Trophoblast cell (in vitro differentiated cells and primary cell): ENCODE data around the gene EIF5A2.
"Not testable (repeated sequence)": the region's sequence is repeated elsewhere in the genome, so short reads cannot be mapped to it uniquely, and the experiment has no call there.

ENCODE experiments used
- DNase-seq, 2 donors: peaks; one replicate each; pipeline ENCODE4 v3.0.0-alpha.2; 2016
- H2AFZ ChIP-seq: 2 replicates; pipeline ENCODE4 v1.6.1; 2013; ENCODE audit warnings: low read length, moderate library complexity, mild to moderate bottlenecking; ENCODE audit not compliant: insufficient read depth, poor library complexity
- H2AK5ac ChIP-seq: 2 replicates; pipeline ENCODE4 v1.6.1; 2013; ENCODE audit warnings: mild to moderate bottlenecking, low read length
- H2BK120ac ChIP-seq: 2 replicates; pipeline ENCODE4 v1.6.1; 2013; ENCODE audit warnings: low read length, mild to moderate bottlenecking, moderate library complexity; ENCODE audit not compliant: insufficient read depth, poor library complexity
- H2BK12ac ChIP-seq: 2 replicates; pipeline ENCODE4 v1.6.1; 2013; ENCODE audit warnings: mild to moderate bottlenecking, low read length, moderate library complexity
- H2BK5ac ChIP-seq: 2 replicates; pipeline ENCODE4 v1.6.1; 2013; ENCODE audit warnings: low read length, low read depth, moderate library complexity, mild to moderate bottlenecking; ENCODE audit not compliant: poor library complexity
- H3K14ac ChIP-seq: 2 replicates; pipeline ENCODE4 v1.6.1; 2013; ENCODE audit warnings: mild to moderate bottlenecking, low read length
- H3K18ac ChIP-seq: 2 replicates; pipeline ENCODE4 v1.6.1; 2013; ENCODE audit warnings: mild to moderate bottlenecking, low read length
- H3K23ac ChIP-seq: 2 replicates; pipeline ENCODE4 v1.6.1; 2013; ENCODE audit warnings: low read length
- H3K27ac ChIP-seq: 2 replicates; pipeline ENCODE4 v1.5.1; 2013; ENCODE audit warnings: low read depth, mild to moderate bottlenecking, inconsistent platforms, low read length, moderate library complexity
- H3K27me3 ChIP-seq: 2 replicates; pipeline ENCODE4 v1.6.1; 2013; ENCODE audit warnings: inconsistent platforms, mild to moderate bottlenecking, low read length, moderate library complexity; ENCODE audit not compliant: insufficient read depth
- H3K36me3 ChIP-seq, 2 experiments: 1 replicate in 1 of 2; 2 replicates in 1 of 2; pipeline ENCODE4 v1.6.1; 2013; ENCODE audit warnings: low read length in 2 of 2, mild to moderate bottlenecking in 2 of 2, moderate library complexity in 1 of 2; ENCODE audit not compliant: insufficient read depth in 2 of 2, control insufficient read depth in 1 of 2
- H3K4ac ChIP-seq: 2 replicates; pipeline ENCODE4 v1.6.1; 2013; ENCODE audit warnings: low read depth, mild to moderate bottlenecking, low read length, moderate library complexity
- H3K4me1 ChIP-seq, 2 experiments: 1 replicate in 1 of 2; 2 replicates in 1 of 2; pipeline ENCODE4 v1.6.1; 2013; ENCODE audit warnings: low read length in 2 of 2, mild to moderate bottlenecking in 2 of 2, moderate library complexity in 1 of 2; ENCODE audit not compliant: insufficient read depth in 2 of 2, control insufficient read depth in 1 of 2
- H3K4me2 ChIP-seq: 2 replicates; pipeline ENCODE4 v1.6.1; 2013; ENCODE audit warnings: inconsistent platforms, mild to moderate bottlenecking, low read length, moderate library complexity
- H3K4me3 ChIP-seq: 2 replicates; pipeline ENCODE4 v1.5.1; 2013; ENCODE audit warnings: mild to moderate bottlenecking, low read depth, low read length, inconsistent platforms
- H3K79me1 ChIP-seq: one replicate; pipeline ENCODE4 v1.6.1; 2013; ENCODE audit warnings: low read length
- H3K79me2 ChIP-seq: 2 replicates; pipeline ENCODE4 v1.6.1; 2013; ENCODE audit warnings: low read length, mild to moderate bottlenecking; ENCODE audit not compliant: control insufficient read depth, insufficient read depth, poor library complexity
- H3K9ac ChIP-seq: 2 replicates; pipeline ENCODE4 v1.6.1; 2013; ENCODE audit warnings: mild to moderate bottlenecking, low read length
- H3K9me3 ChIP-seq: 2 replicates; pipeline ENCODE4 v1.6.1; 2013; ENCODE audit warnings: low read depth, mild to moderate bottlenecking, control low read depth, inconsistent platforms, low read length; ENCODE audit not compliant: insufficient read depth
- H4K12ac ChIP-seq: 2 replicates; pipeline ENCODE4 v1.6.1; 2013; ENCODE audit warnings: low read depth, mild to moderate bottlenecking, low read length, moderate library complexity
- H4K8ac ChIP-seq: 2 replicates; pipeline ENCODE4 v1.6.1; 2013; ENCODE audit warnings: low read depth, mild to moderate bottlenecking, low read length, moderate library complexity
- H4K91ac ChIP-seq: one replicate; pipeline ENCODE4 v1.6.1; 2013; ENCODE audit warnings: low read depth, mild to moderate bottlenecking, low read length, moderate library complexity
- WGBS: extraction: QIAGEN DNeasy Blood & Tissue Kit; methylation state at CpG from one replicate; pipeline ENCODE4 v1.1.7; 2013; ENCODE audit warnings: missing lambda C conversion rate; ENCODE audit not compliant: insufficient read length, insufficient coverage; ENCODE audit errors: extremely low coverage; 5-methylcytosine and 5-hydroxymethylcytosine counted together

Gene EIF5A2

GRCh38 chr3:170878688-170879087 lies 29.7 kb downstream of the EIF5A2 start:
- H3K9ac ChIP-seq: not testable (repeated sequence)

GRCh38 chr3:170877311-170877710 lies 31.1 kb downstream of the EIF5A2 start:
- WGBS: no CpG with 5 or more reads among the region's 6 CpGs

More at GRCh38 chr3:170878688-170879087, 29.7 kb downstream of the EIF5A2 start:
- H3K79me1 ChIP-seq, H3K4me2 ChIP-seq, H3K4me3 ChIP-seq, H2BK12ac ChIP-seq, H4K91ac ChIP-seq, H3K18ac ChIP-seq, H3K36me3 ChIP-seq, H3K23ac ChIP-seq, H2AFZ ChIP-seq, H3K14ac ChIP-seq, H2BK5ac ChIP-seq, H3K9me3 ChIP-seq, H3K4ac ChIP-seq, H3K27me3 ChIP-seq, H2AK5ac ChIP-seq, H4K8ac ChIP-seq, H2BK120ac ChIP-seq, H4K12ac ChIP-seq, H3K27ac ChIP-seq, DNase-seq, H3K79me2 ChIP-seq, H3K4me1 ChIP-seq: not testable (repeated sequence)
- no CpG with 5 or more reads among the region's 5 CpGs for WGBS

GRCh38 chr3:170876537-170876936 lies 31.9 kb downstream of the EIF5A2 start:
- no peak overlapping the region for H2BK5ac ChIP-seq
- H3K79me2 ChIP-seq: no peaks in the 10 kb centered on the region
- no peak overlapping the region for H3K4me3 ChIP-seq
- H3K9me3 ChIP-seq: no peaks in the 10 kb centered on the region
- DNase-seq: no peak
- no peaks in the 10 kb centered on the region for H3K79me1 ChIP-seq
- no peak overlapping the region for H2BK12ac ChIP-seq
- H3K27me3 ChIP-seq: no peaks in the 10 kb centered on the region
- H2AFZ ChIP-seq: no peak overlapping the region
- H3K4ac ChIP-seq: no peak overlapping the region
- WGBS: no CpG with 5 or more reads among the region's 2 CpGs
- H3K4me1 ChIP-seq: no peaks in the 10 kb centered on the region
- no peak overlapping the region for H3K14ac ChIP-seq
- H2BK120ac ChIP-seq: no peak overlapping the region
- H3K23ac ChIP-seq: no peak overlapping the region
- no peak overlapping the region for H4K12ac ChIP-seq
- no peak overlapping the region for H2AK5ac ChIP-seq
- no peaks in the 10 kb centered on the region for H3K36me3 ChIP-seq
- no peak overlapping the region for H3K18ac ChIP-seq
- no peak overlapping the region for H3K9ac ChIP-seq
- no peak overlapping the region for H3K27ac ChIP-seq
- no peak overlapping the region for H3K4me2 ChIP-seq
- H4K8ac ChIP-seq: no peak overlapping the region
- no peak overlapping the region for H4K91ac ChIP-seq

More at GRCh38 chr3:170877311-170877710, 31.1 kb downstream of the EIF5A2 start:
- H2AFZ ChIP-seq, DNase-seq, H3K9ac ChIP-seq, H3K4me3 ChIP-seq, H3K36me3 ChIP-seq, H3K79me2 ChIP-seq, H2BK120ac ChIP-seq, H4K8ac ChIP-seq, H3K27me3 ChIP-seq, H3K9me3 ChIP-seq, H2AK5ac ChIP-seq, H2BK5ac ChIP-seq, H3K14ac ChIP-seq, H3K4me2 ChIP-seq, H3K4ac ChIP-seq, H4K12ac ChIP-seq, H3K27ac ChIP-seq, H3K4me1 ChIP-seq, H3K18ac ChIP-seq, H2BK12ac ChIP-seq, H4K91ac ChIP-seq, H3K79me1 ChIP-seq, H3K23ac ChIP-seq: not testable (repeated sequence)

- Histone ChIP-seq H2BK12ac (no peak within 1 kb of the TSS), H3K79me2 (peaks cover 4% of the 10 kb centered on the region), H3K27me3 (no peaks in the 10 kb centered on the region), H2BK5ac (peak within 1 kb of the TSS; percentile 32), H3K36me3 (peaks cover 2 to 8% of the 10 kb centered on the region in 2 experiments), H3K9ac (peak within 1 kb of the TSS; percentile 89), H3K4me2 (peak within 1 kb of the TSS; percentile 66), H2AFZ (peak within 1 kb of the TSS; percentile 67), H3K4ac (peak within 1 kb of the TSS; percentile 91), H3K14ac (peak within 1 kb of the TSS; percentile 73), H3K27ac (peak within 1 kb of the TSS; percentile 42), H4K12ac (peak within 1 kb of the TSS; percentile 15), H3K9me3 (no peaks in the 10 kb centered on the region), H4K91ac (peak within 1 kb of the TSS; percentile 33), H3K4me1 (peaks cover 2 to 3% of the 10 kb centered on the region in 2 experiments), H4K8ac (peak within 1 kb of the TSS; percentile 77), H3K79me1 (peaks cover 4% of the 10 kb centered on the region), H2BK120ac (peak within 1 kb of the TSS; percentile 9), H3K4me3 (peak within 1 kb of the TSS; percentile 84), H2AK5ac (no peak within 1 kb of the TSS), H3K23ac (no peak within 1 kb of the TSS), H3K18ac (peak within 1 kb of the TSS; percentile 87)
- peak; percentile 94 to 98 for DNase-seq
- WGBS: no CpG with 5 or more reads among the region's 59 CpGs
Observed at GRCh38 chr3:170869645-170870593, 38.5 kb downstream of the EIF5A2 start, which contains the start of gene RPL22L1. RPL22L1 (minus strand) TSS chr3:170870195; CDS start chr3:170870167, 28 bp downstream.
